Upper lobe of left lung (tissue), 4 donors: ENCODE results near the gene FOXL3.

ENCODE experiments used
- EP300 ChIP-seq, 4 donors: sonication (generic); formaldehyde crosslinking; IDR thresholded peaks; one replicate each; pipeline ENCODE4 v1.5.1; 2017; ENCODE audit warnings: antibody characterized with exemption in 4 of 4, control low read depth in 2 of 4
- POLR2A ChIP-seq, 4 donors: fragments of 450-650 bp; IDR thresholded peaks; one replicate each; pipeline ENCODE4 v1.5.1; 2016 to 2017; ENCODE audit warnings: antibody characterized with exemption in 4 of 4, mild to moderate bottlenecking in 2 of 4
- POLR2AphosphoS5 ChIP-seq, 2 donors: sonication (generic); formaldehyde crosslinking; IDR thresholded peaks; one replicate each; pipeline ENCODE4 v1.5.1; 2017; ENCODE audit warnings: antibody characterized with exemption in 2 of 2
- TF ChIP-seq, protein P1 (sequence below), 6 experiments: fragments of 450-650 bp in 4 of 6; fragments of 200-600 bp in 2 of 6; sonication (generic) in 2 of 6; IDR thresholded peaks; one replicate each; pipeline ENCODE4 v1.5.1; 2016 to 2019; ENCODE audit warnings: antibody characterized with exemption in 6 of 6

GRCh38 chr7:332020-332517, 42.1 kb downstream of the FOXL3 start:
- TF ChIP-seq, protein P1, sequence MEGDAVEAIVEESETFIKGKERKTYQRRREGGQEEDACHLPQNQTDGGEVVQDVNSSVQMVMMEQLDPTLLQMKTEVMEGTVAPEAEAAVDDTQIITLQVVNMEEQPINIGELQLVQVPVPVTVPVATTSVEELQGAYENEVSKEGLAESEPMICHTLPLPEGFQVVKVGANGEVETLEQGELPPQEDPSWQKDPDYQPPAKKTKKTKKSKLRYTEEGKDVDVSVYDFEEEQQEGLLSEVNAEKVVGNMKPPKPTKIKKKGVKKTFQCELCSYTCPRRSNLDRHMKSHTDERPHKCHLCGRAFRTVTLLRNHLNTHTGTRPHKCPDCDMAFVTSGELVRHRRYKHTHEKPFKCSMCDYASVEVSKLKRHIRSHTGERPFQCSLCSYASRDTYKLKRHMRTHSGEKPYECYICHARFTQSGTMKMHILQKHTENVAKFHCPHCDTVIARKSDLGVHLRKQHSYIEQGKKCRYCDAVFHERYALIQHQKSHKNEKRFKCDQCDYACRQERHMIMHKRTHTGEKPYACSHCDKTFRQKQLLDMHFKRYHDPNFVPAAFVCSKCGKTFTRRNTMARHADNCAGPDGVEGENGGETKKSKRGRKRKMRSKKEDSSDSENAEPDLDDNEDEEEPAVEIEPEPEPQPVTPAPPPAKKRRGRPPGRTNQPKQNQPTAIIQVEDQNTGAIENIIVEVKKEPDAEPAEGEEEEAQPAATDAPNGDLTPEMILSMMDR (IDR thresholded peaks at IDR 0.05), result no peak
- TF ChIP-seq POLR2AphosphoS5 (IDR thresholded peaks at IDR 0.05) (no peak), POLR2A (IDR thresholded peaks at IDR 0.05) (no peak), EP300 (IDR thresholded peaks at IDR 0.05) (no peak)
